Lower lobe of right lung (tissue), 2 donors: ENCODE measurements around the gene FOXJ1. TPM values are rescaled to one million over a fixed set of nuclear protein-coding genes. Genes with fewer than 3 reads are reported as not detected.

Source experiments
- ATAC-seq, 2 donors: fragments of 200-7000 bp; cut with Tn5 transposase; one replicate each; pipeline ENCODE4 v1.9.1; 2020 to 2022; ENCODE audit warnings: mild to moderate bottlenecking in 2 of 2, moderate library complexity in 2 of 2
- DNase-seq: peaks from one replicate; pipeline ENCODE4 v3.0.0-alpha.2; 2020
- H3K27ac ChIP-seq: fragments of 200-600 bp; one replicate; pipeline ENCODE4 v1.8.0; 2022
- H3K27me3 ChIP-seq: fragments of 200-600 bp; one replicate; pipeline ENCODE4 v1.8.0; 2022; ENCODE audit warnings: low read depth
- H3K36me3 ChIP-seq: fragments of 200-600 bp; one replicate; pipeline ENCODE4 v1.8.0; 2022; ENCODE audit warnings: mild to moderate bottlenecking
- H3K4me1 ChIP-seq: fragments of 200-600 bp; one replicate; pipeline ENCODE4 v1.8.0; 2022
- H3K4me3 ChIP-seq: fragments of 200-600 bp; one replicate; pipeline ENCODE4 v1.8.0; 2022; ENCODE audit warnings: mild to moderate bottlenecking
- H3K9me3 ChIP-seq: fragments of 200-600 bp; one replicate; pipeline ENCODE4 v1.8.0; 2022
- CTCF ChIP-seq: fragments of 200-600 bp; IDR thresholded peaks from one replicate; pipeline ENCODE4 v1.8.0; 2022; ENCODE audit warnings: antibody characterized with exemption, mild to moderate bottlenecking
- intact Hi-C: fragments of 100-400 bp; cut with DNase I; formaldehyde crosslinking; loops from one replicate; pipeline ENCODE4 v1.11.0; 2022
- total RNA-seq: library from RNA; stranded (reverse); fragmentation: NEBNext Ultra II Directional; extraction: Animal tissue kit (Norgen Biotek cat#: 25700); gene quantifications from one replicate; pipeline ENCODE4 v1.2.1, GENCODE V29; 2021
- donor health status: DM: no; HTN: yes; CAD: no; lungs with severe emphysema.

The FOXJ1 gene
- total RNA-seq, 1 donor from 2014 or later = 21.5 TPM

GRCh38 chr17:76174037-76174436, 33.0 kb upstream of the FOXJ1 start:
- H3K27me3 ChIP-seq = no peaks in the 10 kb centered on the region
- no peaks in the 10 kb centered on the region for H3K4me1 ChIP-seq
- H3K27ac ChIP-seq = no peak overlapping the region
- no peaks in the 10 kb centered on the region for H3K36me3 ChIP-seq
- no peak overlapping the region for H3K4me3 ChIP-seq
- no peak for TF ChIP-seq CTCF
- no peaks in the 10 kb centered on the region for H3K9me3 ChIP-seq
- intact Hi-C loops = no loop called here
- ATAC-seq (no peak), DNase-seq (no peak)

DNA sequence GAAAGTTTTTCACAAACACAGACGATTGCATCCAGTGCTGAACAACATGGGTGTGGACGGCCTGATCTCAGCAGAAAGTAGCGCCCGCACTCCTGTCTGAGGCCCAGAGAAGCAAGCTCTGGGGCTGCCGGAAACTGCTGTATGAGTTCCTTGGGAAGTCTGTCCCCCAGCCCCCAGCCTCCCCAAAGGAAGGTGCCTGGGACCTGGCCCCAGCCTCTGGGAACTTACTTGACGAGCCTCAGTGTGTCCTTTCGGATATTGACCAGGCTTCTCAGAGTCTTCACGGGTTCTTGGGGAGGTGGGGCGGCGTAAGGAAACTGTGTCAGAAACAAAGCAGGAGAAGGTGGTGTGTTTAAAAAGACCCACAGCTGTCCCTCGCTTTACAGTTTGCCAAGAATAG, 32.4 kb upstream of the FOXJ1 start:
- no peak overlapping the region for H3K4me3 ChIP-seq
- intact Hi-C loops = no loop called here
- ATAC-seq = no peak

GRCh38 chr17:76171706-76172105, 30.7 kb upstream of the FOXJ1 start:
- Histone ChIP-seq H3K4me1 (no peaks in the 10 kb centered on the region), H3K4me3 (no peak overlapping the region), H3K36me3 (no peaks in the 10 kb centered on the region), H3K27me3 (no peaks in the 10 kb centered on the region), H3K9me3 (no peaks in the 10 kb centered on the region), H3K27ac (no peak overlapping the region)
- DNase-seq = no peak
- ATAC-seq = no peak
- intact Hi-C loops = no loop called here
- no peak for TF ChIP-seq CTCF

More for the DNA sequence above, 32.4 kb upstream of the FOXJ1 start:
- no peaks in the 10 kb centered on the region for H3K27me3 ChIP-seq
- no peaks in the 10 kb centered on the region for H3K36me3 ChIP-seq
- no peaks in the 10 kb centered on the region for H3K4me1 ChIP-seq
- no peak for DNase-seq
- H3K27ac ChIP-seq = no peak overlapping the region
- no peaks in the 10 kb centered on the region for H3K9me3 ChIP-seq
- TF ChIP-seq CTCF = no peak

DNA sequence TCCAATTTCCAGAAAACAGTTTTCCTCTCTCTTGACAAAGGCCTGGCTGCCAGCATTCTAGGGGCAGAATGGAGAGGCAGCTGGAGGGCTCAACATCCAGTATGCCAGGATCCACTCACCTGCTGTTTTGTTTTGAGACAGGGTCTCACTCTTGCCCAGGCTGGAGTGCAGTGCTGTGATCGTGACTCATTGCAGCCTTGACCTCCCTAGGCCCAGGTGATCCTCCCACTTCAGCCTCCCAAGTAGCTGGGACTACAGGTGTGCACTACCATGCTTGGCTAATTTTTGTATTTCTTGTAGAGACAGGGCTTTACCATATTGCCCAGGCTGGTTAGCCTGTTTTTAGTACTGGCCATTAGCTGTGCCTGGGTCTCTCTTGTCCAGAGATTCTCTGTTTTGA, 29.1 kb upstream of the FOXJ1 start:
- Histone ChIP-seq H3K4me1 (no peaks in the 10 kb centered on the region), H3K27me3 (no peaks in the 10 kb centered on the region), H3K4me3 (no peak overlapping the region), H3K27ac (no peak overlapping the region), H3K9me3 (no peaks in the 10 kb centered on the region), H3K36me3 (no peaks in the 10 kb centered on the region)
- no peak for DNase-seq
- intact Hi-C loops = no loop called here
- ATAC-seq = no peak
- TF ChIP-seq CTCF = no peak

DNA sequence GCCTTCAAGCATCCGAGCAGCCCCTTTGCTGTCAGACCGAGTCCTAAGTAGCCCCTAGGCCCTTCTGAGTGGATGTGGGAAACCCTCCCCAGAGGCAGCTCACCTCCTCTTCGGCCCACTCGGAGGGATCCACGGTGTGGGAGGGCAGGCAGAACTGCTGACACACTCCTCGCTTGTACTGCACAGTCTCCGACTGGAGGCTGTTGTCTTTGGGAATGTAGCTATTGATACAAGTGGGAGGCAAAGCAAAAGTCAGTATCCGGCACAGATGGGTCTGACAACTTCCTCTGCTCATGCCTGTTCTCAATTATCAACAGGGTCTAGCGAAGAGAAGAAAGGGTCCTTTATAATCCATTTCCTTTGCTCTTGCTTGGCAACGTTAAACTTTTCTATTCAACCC, 25.9 kb upstream of the FOXJ1 start:
- Histone ChIP-seq H3K9me3 (no peaks in the 10 kb centered on the region), H3K27me3 (no peaks in the 10 kb centered on the region), H3K4me1 (no peaks in the 10 kb centered on the region), H3K36me3 (no peaks in the 10 kb centered on the region), H3K27ac (no peak overlapping the region), H3K4me3 (no peak overlapping the region)
- DNase-seq (no peak), ATAC-seq (no peak)
- intact Hi-C loops = no loop called here
- no peak for TF ChIP-seq CTCF

GRCh38 chr17:76166168-76166567, 25.1 kb upstream of the FOXJ1 start:
- Histone ChIP-seq H3K36me3 (no peaks in the 10 kb centered on the region), H3K4me3 (no peak overlapping the region), H3K4me1 (no peaks in the 10 kb centered on the region), H3K27ac (no peak overlapping the region), H3K27me3 (no peaks in the 10 kb centered on the region), H3K9me3 (no peaks in the 10 kb centered on the region)
- intact Hi-C loops = no loop called here
- DNase-seq (no peak), ATAC-seq (no peak)
- TF ChIP-seq CTCF = no peak
